Heart left ventricle (tissue), 13 donors: ENCODE data around the gene DTX4.

Source experiments
- CTCF ChIP-seq, 12 donors: fragments of 200-600 bp; sonication (generic) in 4 of 12; IDR thresholded peaks; one replicate each; pipeline versions ENCODE4 v1.5.0 to v1.8.0; 2018 to 2022; ENCODE audit warnings: antibody characterized with exemption in 12 of 12, mild to moderate bottlenecking in 5 of 12
- POLR2A ChIP-seq, 2 donors: fragments of 450-650 bp; IDR thresholded peaks; one replicate each; pipeline ENCODE4 v1.6.1; 2017; ENCODE audit warnings: antibody characterized with exemption in 2 of 2, mild to moderate bottlenecking in 2 of 2, moderate library complexity in 2 of 2
- donor health status: ischemic (EF 13 %, LVEDD 7.1; RV severe dilation, severe dysfunction).
- donor health status: DM: no; HTN: yes; CAD: no.
- donor health status: DM: no; HTN: no; CAD: no.
- donor health status: ischemic (EF 25% LVEDD 6.9; RV normal size, moderate dysfunction).
- donor health status: ischemic (EF 25% LVEDD 5.7; RV mildly dilated, moderate dysfunction).
- donor health status: ischemic (EF 35%, LVEDD 5.7; RV mildly dilated, moderate dysfunction).
- donor health status: nonischemic (EF 11% LVEDD 7.7; RV severe dilation, severe dysfunction).
- donor health status: DM: yes; HTN: yes; CAD: no.
- donor health status: PGD.
- donor health status: ischemic (EF 29% LVEDD 5.4; RV normal size, mild dysfunction).
- donor health status: nonischemic (EF 23%, LVEDD 6.1; RV moderate dilation, normal function).

GRCh38 chr11:59196777-59197176 is 24.8 kb downstream of the DTX4 start:
- no peak for TF ChIP-seq CTCF (IDR thresholded peaks at IDR 0.05)
- TF ChIP-seq POLR2A (IDR thresholded peaks at IDR 0.05), result no peak
